ENCODE data around the gene RIN3. TPM values are rescaled to one million over a fixed set of nuclear protein-coding genes. Genes with fewer than 3 reads are reported as not detected.

RIN3 gene
- total RNA-seq, 1 experiment from 2014 or later: 1.5 TPM

GRCh38 chr14:92563359-92563758 is 49.8 kb downstream of the RIN3 start:
- Histone ChIP-seq H2AFZ (ENCODE audit: low read length) (no peak overlapping the region), H3K79me1 (ENCODE audit: insufficient read depth, low read depth, low read length, poor library complexity, severe bottlenecking) (no peaks in the 10 kb centered on the region), H3K56ac (ENCODE audit: insufficient read length, low read depth, low read length) (no peak overlapping the region), H3K27ac (ENCODE audit: insufficient read length, low read depth, low read length) (no peak overlapping the region), H4K8ac (replicated peaks; ENCODE audit: insufficient read length, low read depth, low read length) (no peak overlapping the region), H4K20me1 (ENCODE audit: control insufficient read depth, insufficient read depth, insufficient read length) (no peaks in the 10 kb centered on the region), H3K9me3 (ENCODE audit: control insufficient read depth, low read depth, low read length) (no peaks in the 10 kb centered on the region), H2BK5ac (ENCODE audit: insufficient read length, low read length) (no peak overlapping the region), H2BK20ac (ENCODE audit: low read depth, low read length, poor library complexity, severe bottlenecking) (no peak overlapping the region), H3T11ph (ENCODE audit: low read length) (no peak overlapping the region), H3K18ac (ENCODE audit: insufficient read length, low read depth, low read length) (no peak overlapping the region), H3K4me2 (ENCODE audit: insufficient read depth, insufficient read length, low read length) (no peak overlapping the region), H4K91ac (ENCODE audit: insufficient read length, low read depth, low read length) (no peak overlapping the region), H2AK5ac (ENCODE audit: insufficient read length, low read length) (no peak overlapping the region), H3K4me1 (ENCODE audit: insufficient read depth, low read length) (no peaks in the 10 kb centered on the region), H3K14ac (ENCODE audit: insufficient read depth, low read length) (no peak overlapping the region), H2BK120ac (ENCODE audit: low read depth, low read length, poor library complexity, severe bottlenecking) (no peak overlapping the region), H3K23me2 (ENCODE audit: insufficient read length, low read depth, low read length, poor library complexity, severe bottlenecking) (no peaks in the 10 kb centered on the region), H3K79me2 (ENCODE audit: insufficient read depth, low read length) (no peaks in the 10 kb centered on the region), H4K5ac (ENCODE audit: insufficient read length, low read depth, low read length) (no peak overlapping the region), H2BK15ac (ENCODE audit: low read depth, low read length) (no peak overlapping the region), H3K23ac (ENCODE audit: insufficient read length, low read depth, low read length) (no peak overlapping the region), H3K27me3 (ENCODE audit: insufficient read depth, low read length) (no peaks in the 10 kb centered on the region), H3K4ac (ENCODE audit: low read depth, low read length) (no peak overlapping the region), H2BK12ac (ENCODE audit: insufficient read length, low read depth, low read length) (no peak overlapping the region), H3K9ac (ENCODE audit: extremely low read depth, insufficient read length, low read length) (no peak overlapping the region)
- no peak overlapping the region for H3K4me3 Mint-ChIP-seq
- peaks cover 0 to 8% of the 10 kb centered on the region in 2 experiments; a peak in 3 of 5 replicates for H3K9me3 Mint-ChIP-seq
- TF ChIP-seq, protein P1, sequence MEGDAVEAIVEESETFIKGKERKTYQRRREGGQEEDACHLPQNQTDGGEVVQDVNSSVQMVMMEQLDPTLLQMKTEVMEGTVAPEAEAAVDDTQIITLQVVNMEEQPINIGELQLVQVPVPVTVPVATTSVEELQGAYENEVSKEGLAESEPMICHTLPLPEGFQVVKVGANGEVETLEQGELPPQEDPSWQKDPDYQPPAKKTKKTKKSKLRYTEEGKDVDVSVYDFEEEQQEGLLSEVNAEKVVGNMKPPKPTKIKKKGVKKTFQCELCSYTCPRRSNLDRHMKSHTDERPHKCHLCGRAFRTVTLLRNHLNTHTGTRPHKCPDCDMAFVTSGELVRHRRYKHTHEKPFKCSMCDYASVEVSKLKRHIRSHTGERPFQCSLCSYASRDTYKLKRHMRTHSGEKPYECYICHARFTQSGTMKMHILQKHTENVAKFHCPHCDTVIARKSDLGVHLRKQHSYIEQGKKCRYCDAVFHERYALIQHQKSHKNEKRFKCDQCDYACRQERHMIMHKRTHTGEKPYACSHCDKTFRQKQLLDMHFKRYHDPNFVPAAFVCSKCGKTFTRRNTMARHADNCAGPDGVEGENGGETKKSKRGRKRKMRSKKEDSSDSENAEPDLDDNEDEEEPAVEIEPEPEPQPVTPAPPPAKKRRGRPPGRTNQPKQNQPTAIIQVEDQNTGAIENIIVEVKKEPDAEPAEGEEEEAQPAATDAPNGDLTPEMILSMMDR (conservative IDR thresholded peaks at IDR 0.05): no peak
- H3K4me1 Mint-ChIP-seq: peaks cover 0 to 3% of the 10 kb centered on the region in 2 experiments; a peak in 2 of 4 replicates
- H3K27me3 Mint-ChIP-seq (ENCODE audit: low read depth): peaks cover 4% of the 10 kb centered on the region; the same call in 1 of the 2 replicates
- no peak overlapping the region for H3K27ac Mint-ChIP-seq
- H3K36me3 Mint-ChIP-seq (ENCODE audit: insufficient read depth in 1 of 3, low read depth in 3 of 3): peaks cover 0 to 7% (median 2%) of the 10 kb centered on the region in 3 experiments; a peak in 3 of 7 replicates
- no peak for DNase-seq
- no CpG with 5 or more reads among the region's 1 CpG for WGBS (ENCODE audit: extremely low coverage, insufficient read length, low lambda C conversion rate)
